Loucy (cell line): ENCODE measurements around the gene ZSWIM7.

Experiments used
- CTCF ChIP-seq: fragments of 200-600 bp; sonication (generic); conservative IDR thresholded peaks from 2 replicates; pipeline ENCODE4 v1.5.1; 2014; ENCODE audit warnings: mild to moderate bottlenecking, antibody characterized with exemption, low read length
- EZH2phosphoT487 ChIP-seq: fragments of 200-600 bp; IDR thresholded peaks from 2 replicates; pipeline ENCODE4 v1.6.1; 2018; ENCODE audit warnings: antibody characterized with exemption, mild to moderate bottlenecking, moderate library complexity, borderline replicate concordance

GRCh38 chr17:15999974-16000827 lies 697 bp upstream of the ZSWIM7 start:
- TF ChIP-seq CTCF: no peak
- no peak for TF ChIP-seq EZH2phosphoT487
